DOHH2 (cell line): ENCODE results near the gene EPB41L4B.

ENCODE experiments used
- H3F3A ChIP-seq: fragments of 200-600 bp; sonication (generic), shearing (Covaris generic); 2 replicates; pipeline ENCODE4 v1.6.0; 2016; ENCODE audit warnings: antibody characterized with exemption, mild to moderate bottlenecking; ENCODE audit not compliant: control insufficient read depth, insufficient read depth
- H3K27ac ChIP-seq: fragments of 200-600 bp; sonication (generic); 2 replicates; pipeline ENCODE4 v1.5.1; 2014; ENCODE audit warnings: low read depth, mild to moderate bottlenecking, low read length, moderate library complexity
- H3K27me3 ChIP-seq: fragments of 200-600 bp; sonication (generic); 2 replicates; pipeline ENCODE4 v1.6.1; 2014; ENCODE audit warnings: mild to moderate bottlenecking, low read length, mixed read lengths; ENCODE audit not compliant: control insufficient read depth
- H3K36me3 ChIP-seq: fragments of 200-600 bp; sonication (generic); 2 replicates; pipeline ENCODE4 v1.6.1; 2014; ENCODE audit warnings: mild to moderate bottlenecking, low read length, moderate library complexity, mixed read lengths; ENCODE audit not compliant: control insufficient read depth
- H3K4me1 ChIP-seq: fragments of 200-600 bp; sonication (generic); 2 replicates; pipeline ENCODE4 v1.6.1; 2014; ENCODE audit warnings: mild to moderate bottlenecking, low read length, mixed read lengths; ENCODE audit not compliant: control insufficient read depth
- H3K4me2 ChIP-seq: fragments of 200-600 bp; sonication (generic); 2 replicates; pipeline ENCODE4 v1.6.0; 2014; ENCODE audit warnings: mild to moderate bottlenecking, low read length, moderate library complexity
- H3K4me3 ChIP-seq: fragments of 200-600 bp; sonication (generic); 2 replicates; pipeline ENCODE4 v1.5.1; 2014; ENCODE audit warnings: mild to moderate bottlenecking, low read length, mixed read lengths
- H3K79me2 ChIP-seq: fragments of 200-600 bp; sonication (generic); 2 replicates; pipeline ENCODE4 v1.6.1; 2014; ENCODE audit warnings: mild to moderate bottlenecking, low read length, mixed read lengths; ENCODE audit not compliant: control insufficient read depth
- H3K9me2 ChIP-seq: fragments of 200-600 bp; sonication (generic); replicated peaks from 2 replicates; pipeline ENCODE4 v1.6.1; 2014; ENCODE audit warnings: mild to moderate bottlenecking, low read length, mixed read lengths; ENCODE audit not compliant: control insufficient read depth
- H3K9me3 ChIP-seq: fragments of 200-600 bp; sonication (generic); 2 replicates; pipeline ENCODE4 v1.6.1; 2014; ENCODE audit warnings: antibody characterized with exemption, low read length, mixed read lengths; ENCODE audit not compliant: control insufficient read depth, insufficient read depth
- H4K20me1 ChIP-seq: fragments of 200-600 bp; sonication (generic); 2 replicates; pipeline ENCODE4 v1.6.0; 2014; ENCODE audit warnings: low read depth, mild to moderate bottlenecking, antibody characterized with exemption, low read length, moderate library complexity; ENCODE audit not compliant: control insufficient read depth, insufficient read depth
- CTCF ChIP-seq: fragments of 200-600 bp; sonication (generic); IDR thresholded peaks from one replicate; pipeline ENCODE4 v1.5.1; 2014; ENCODE audit warnings: antibody characterized with exemption, mild to moderate bottlenecking, low read depth, low read length; ENCODE audit not compliant: poor library complexity, severe bottlenecking
- EZH2phosphoT487 ChIP-seq: fragments of 200-600 bp; sonication (generic); IDR thresholded peaks from 2 replicates; pipeline ENCODE4 v1.6.1; 2017; ENCODE audit warnings: borderline replicate concordance, mild to moderate bottlenecking, antibody characterized with exemption, low read length, moderate library complexity, mixed read lengths

EPB41L4B gene

GRCh38 chr9:109232449-109233237 is 88.2 kb downstream of the EPB41L4B start:
- no peaks in the 10 kb centered on the region for H3K9me3 ChIP-seq
- no peaks in the 10 kb centered on the region for H3K79me2 ChIP-seq
- H3K36me3 ChIP-seq = no peaks in the 10 kb centered on the region
- no peaks in the 10 kb centered on the region for H3K9me2 ChIP-seq
- H3K27me3 ChIP-seq = 0 out of 2 replicates have a peak, but pooled peaks cover 2% of the 10 kb centered on the region
- H3K4me1 ChIP-seq = no peaks in the 10 kb centered on the region
- no peak for TF ChIP-seq CTCF
- TF ChIP-seq EZH2phosphoT487 = no peak
- H3K4me2 ChIP-seq = no peak overlapping the region
- no peak overlapping the region for H3K4me3 ChIP-seq
- no peaks in the 10 kb centered on the region for H3F3A ChIP-seq
- no peaks in the 10 kb centered on the region for H4K20me1 ChIP-seq
- no peak overlapping the region for H3K27ac ChIP-seq

- H3K4me1 ChIP-seq = no peaks in the 10 kb centered on the region
- H3K4me3 ChIP-seq = no peak overlapping the region
- H4K20me1 ChIP-seq = no peaks in the 10 kb centered on the region
- H3K27ac ChIP-seq = no peak overlapping the region
- no peak overlapping the region for H3K4me2 ChIP-seq
- H3K79me2 ChIP-seq = no peaks in the 10 kb centered on the region
- TF ChIP-seq EZH2phosphoT487 (no peak), CTCF (no peak)
- H3K9me2 ChIP-seq = no peaks in the 10 kb centered on the region
- H3F3A ChIP-seq = no peaks in the 10 kb centered on the region
- no peaks in the 10 kb centered on the region for H3K9me3 ChIP-seq
- no peaks in the 10 kb centered on the region for H3K27me3 ChIP-seq
- H3K36me3 ChIP-seq = no peaks in the 10 kb centered on the region
Observed at GRCh38 chr9:109231593-109231992, 89.3 kb downstream of the EPB41L4B start.

GRCh38 chr9:109230277-109230676 is 90.6 kb downstream of the EPB41L4B start:
- Histone ChIP-seq H3K9me2 (no peaks in the 10 kb centered on the region), H3K4me3 (no peak overlapping the region), H3F3A (no peaks in the 10 kb centered on the region), H3K9me3 (no peaks in the 10 kb centered on the region), H3K27ac (no peak overlapping the region), H3K4me2 (no peak overlapping the region), H3K4me1 (no peaks in the 10 kb centered on the region), H3K79me2 (no peaks in the 10 kb centered on the region), H4K20me1 (no peaks in the 10 kb centered on the region), H3K36me3 (no peaks in the 10 kb centered on the region), H3K27me3 (0 out of 2 replicates have a peak, but pooled peaks cover 2% of the 10 kb centered on the region)
- no peak for TF ChIP-seq EZH2phosphoT487
- no peak for TF ChIP-seq CTCF
